Measurements from ENCODE around the gene TMEM89.

TMEM89 gene

GRCh38 chr3:48573973-48574585 lies 47.5 kb downstream of the TMEM89 start:
- no peak overlapping the region for H3K4me3 ChIP-seq (ENCODE audit: low read depth, low read length)
- TF ChIP-seq CTCF (IDR thresholded peaks at IDR 0.05; ENCODE audit: insufficient read depth, low read length, missing control alignments), result no peak
- CTCF ChIA-PET, result interaction anchor here (1.4 kb wide), 1 partner anchor 15 kb away, joined by 8 read pairs; no protein-coding TSS in a partner anchor
- POLR2A ChIA-PET, result no interaction called here
- no peak for DNase-seq (ENCODE audit: low read depth, low spot score)

- CTCF ChIA-PET, result interaction anchor here (0.9 to 1.4 kb wide), 4 partner anchors 12 to 19 kb away, joined by 3 to 8 read pairs (median 4); no protein-coding TSS in a partner anchor
- POLR2A ChIA-PET, result no interaction called here
- no peak overlapping the region for H3K4me3 ChIP-seq (ENCODE audit: low read depth, low read length)
- DNase-seq (ENCODE audit: low read depth, low spot score), result no peak
- TF ChIP-seq CTCF (IDR thresholded peaks at IDR 0.05; ENCODE audit: insufficient read depth, low read length, missing control alignments), result no peak
Observed at GRCh38 chr3:48572517-48572916, 49.1 kb downstream of the TMEM89 start.

GRCh38 chr3:48571938-48572337 lies 49.6 kb downstream of the TMEM89 start:
- no peak for TF ChIP-seq CTCF (IDR thresholded peaks at IDR 0.05; ENCODE audit: insufficient read depth, low read length, missing control alignments)
- CTCF ChIA-PET, result interaction anchor here (0.9 to 1.4 kb wide), 4 partner anchors 11 to 30 kb away, joined by 3 to 4 read pairs (median 4); no protein-coding TSS in a partner anchor
- H3K4me3 ChIP-seq (ENCODE audit: low read depth, low read length), result no peak overlapping the region
- DNase-seq (ENCODE audit: low read depth, low spot score), result no peak
- POLR2A ChIA-PET, result no interaction called here

Data from AG04449 (cell line).